GM19452 (cell line): Measurements from ENCODE around the gene KSR1.
"Not testable (repeated sequence)": the region's sequence is repeated elsewhere in the genome, so short reads cannot be mapped to it uniquely, and the experiment has no call there.

ENCODE experiments used
- ATAC-seq: cut with Tn5 transposase; IDR thresholded peaks from one replicate; pipeline ENCODE4 v1.9.1; 2021; ENCODE audit not compliant: unreplicated experiment

The KSR1 gene

GRCh38 chr17:27452828-27453227 is 3.4 kb upstream of the KSR1 start:
- ATAC-seq = no peak

- ATAC-seq = no peak
These were observed 2.8 kb upstream of the KSR1 start for GRCh38 chr17:27453471-27453870.

DNA sequence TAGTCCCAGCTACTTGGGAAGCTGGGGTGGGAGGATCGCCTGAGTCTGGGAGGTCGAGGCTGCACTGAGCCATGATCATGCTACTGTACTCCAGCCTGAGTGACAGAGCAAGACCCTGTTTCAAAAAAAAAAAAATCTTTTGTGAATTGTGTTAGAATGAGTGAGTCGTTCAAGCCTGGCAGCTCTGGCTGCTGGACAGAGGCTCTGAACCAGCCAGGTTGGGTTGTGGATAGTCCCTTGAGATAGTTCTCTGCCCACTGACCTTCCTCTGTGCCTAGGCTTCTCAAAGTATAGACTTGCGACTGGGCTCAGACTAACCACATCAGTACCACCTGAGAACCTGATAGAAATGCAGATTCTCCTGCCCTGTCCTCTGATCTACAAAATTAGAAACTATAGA is 2.2 kb upstream of the KSR1 start:
- ATAC-seq = no peak

DNA sequence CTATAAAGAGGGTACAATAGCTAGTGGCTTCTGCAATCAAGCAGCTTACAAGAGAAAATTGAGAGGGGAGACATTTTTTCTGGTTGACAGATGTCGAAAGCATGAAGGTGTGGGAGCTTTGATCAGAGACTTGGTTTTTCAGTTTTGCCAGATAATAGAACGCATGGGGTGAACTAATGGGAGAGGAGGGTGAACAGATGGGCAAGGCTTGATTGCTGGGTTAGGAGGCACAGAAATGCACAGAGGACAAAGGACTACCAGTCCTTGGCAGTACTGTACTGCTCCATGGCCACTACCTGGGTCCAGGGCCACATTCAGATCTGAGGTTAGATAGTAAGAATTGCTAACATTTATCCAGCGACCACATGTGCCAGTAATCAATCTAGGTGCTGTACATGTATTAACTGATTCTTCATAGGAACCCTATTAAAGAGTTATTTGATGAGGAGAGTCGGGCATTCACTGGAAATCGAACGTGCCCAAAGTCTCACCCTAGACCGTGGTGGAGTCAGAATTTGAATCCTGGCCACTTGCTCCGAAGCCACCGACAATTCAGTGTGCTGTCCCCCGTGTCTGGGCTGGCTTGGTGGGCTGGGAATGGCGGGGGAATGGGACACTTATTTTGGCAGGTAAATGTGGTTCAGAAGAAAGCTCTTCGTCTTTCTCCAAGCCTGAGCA is 873 bp upstream of the KSR1 start:
- ATAC-seq = no peak

DNA sequence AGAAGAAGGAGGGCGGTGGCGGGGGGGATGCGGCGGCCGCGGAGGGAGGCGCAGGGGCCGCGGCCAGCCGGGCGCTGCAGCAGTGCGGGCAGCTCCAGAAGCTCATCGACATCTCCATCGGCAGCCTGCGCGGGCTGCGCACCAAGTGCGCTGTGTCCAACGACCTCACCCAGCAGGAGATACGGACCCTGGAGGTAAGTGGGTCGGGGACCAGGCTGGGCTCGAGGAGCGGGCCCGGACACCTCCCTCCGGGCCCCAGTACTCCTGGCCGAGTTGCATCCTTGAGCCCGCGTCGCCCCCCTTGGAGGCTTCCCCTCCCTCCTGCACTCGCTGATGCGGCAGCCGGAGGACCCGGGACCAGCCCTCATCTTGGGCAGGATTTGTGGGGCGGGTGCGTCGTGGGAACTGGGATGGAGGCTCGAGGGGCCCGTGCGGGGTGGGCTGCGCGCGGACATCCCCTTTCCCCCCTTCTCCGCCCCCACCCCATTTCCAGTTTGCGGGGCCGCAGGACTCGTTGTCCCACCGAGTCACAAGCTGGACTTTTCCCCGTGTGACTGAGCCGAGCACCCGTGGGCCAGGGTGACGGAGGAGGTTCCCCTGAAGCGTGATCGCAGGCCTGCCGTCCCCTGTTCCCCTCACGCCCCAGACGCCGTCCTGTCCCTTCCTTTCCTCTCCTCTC is 572 bp downstream of the KSR1 start:
- ATAC-seq = no peak

DNA sequence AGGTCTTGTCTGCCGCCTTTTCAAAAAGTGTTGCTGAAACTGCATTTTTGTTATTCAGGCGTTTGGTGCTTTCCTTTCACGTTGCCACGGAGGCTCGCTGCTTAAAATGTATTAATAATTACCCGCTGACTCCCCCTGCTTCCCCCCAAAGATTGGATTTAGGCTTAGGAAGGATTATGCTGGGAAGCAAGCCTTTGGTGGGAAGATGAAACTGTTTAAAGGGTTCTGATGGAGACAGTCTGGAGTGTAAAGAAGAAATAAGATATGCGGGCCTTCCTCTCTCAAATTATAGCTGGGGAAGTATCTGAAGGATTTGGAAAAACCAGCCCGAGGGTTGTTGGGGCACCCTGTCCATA is 1.1 kb downstream of the KSR1 start:
- ATAC-seq = no peak

- ATAC-seq = no peak
These were observed 1.7 kb downstream of the KSR1 start for GRCh38 chr17:27457731-27458523.

DNA sequence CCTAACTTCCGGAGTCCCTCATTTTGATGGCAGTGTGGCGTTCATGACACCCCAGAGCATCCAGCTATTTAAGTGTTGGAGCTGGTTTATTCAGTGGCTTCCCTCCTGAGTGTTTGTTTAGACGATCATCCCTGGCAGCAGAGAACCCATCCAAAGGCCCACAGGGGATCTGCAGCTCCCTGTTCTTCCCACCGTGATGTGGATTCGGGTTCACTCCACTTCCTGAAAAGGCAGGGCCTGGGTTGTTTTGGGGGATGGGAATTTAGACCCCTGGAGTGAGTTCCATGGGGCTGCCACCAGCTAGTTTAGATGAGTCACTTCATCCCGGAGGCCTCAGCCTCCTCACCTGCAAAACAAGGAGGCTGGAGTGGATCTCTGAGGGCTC is 2.3 kb downstream of the KSR1 start:
- ATAC-seq = no peak

- no peak for ATAC-seq
These were observed 3.2 kb downstream of the KSR1 start for GRCh38 chr17:27459433-27459832.

DNA sequence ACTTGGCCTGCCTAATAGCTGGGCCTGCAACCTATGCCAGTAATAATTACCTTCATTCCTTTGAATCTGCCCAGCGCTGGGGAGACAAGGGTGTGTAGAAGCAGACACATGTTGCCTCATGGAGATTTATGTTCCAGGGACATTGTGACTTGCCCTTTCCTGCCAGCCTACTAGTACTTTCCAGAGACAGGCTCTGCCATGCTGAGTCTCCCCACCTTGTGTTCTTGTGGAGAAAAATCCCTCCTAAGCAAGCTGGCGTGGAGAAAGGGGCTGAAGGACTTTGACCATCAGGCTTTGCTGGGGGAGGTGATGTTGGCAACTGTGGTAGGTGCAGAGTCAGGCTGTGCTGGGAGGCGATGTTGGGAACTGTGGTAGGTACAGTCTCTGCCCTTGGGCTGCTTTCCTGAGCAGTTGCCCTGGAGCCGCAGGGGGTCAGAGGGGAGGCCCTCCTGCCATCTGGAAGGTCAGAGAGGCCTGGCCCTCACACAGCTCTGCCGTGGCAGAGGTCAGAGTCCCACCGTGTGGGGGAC is 4.0 kb downstream of the KSR1 start:
- ATAC-seq = no peak

DNA sequence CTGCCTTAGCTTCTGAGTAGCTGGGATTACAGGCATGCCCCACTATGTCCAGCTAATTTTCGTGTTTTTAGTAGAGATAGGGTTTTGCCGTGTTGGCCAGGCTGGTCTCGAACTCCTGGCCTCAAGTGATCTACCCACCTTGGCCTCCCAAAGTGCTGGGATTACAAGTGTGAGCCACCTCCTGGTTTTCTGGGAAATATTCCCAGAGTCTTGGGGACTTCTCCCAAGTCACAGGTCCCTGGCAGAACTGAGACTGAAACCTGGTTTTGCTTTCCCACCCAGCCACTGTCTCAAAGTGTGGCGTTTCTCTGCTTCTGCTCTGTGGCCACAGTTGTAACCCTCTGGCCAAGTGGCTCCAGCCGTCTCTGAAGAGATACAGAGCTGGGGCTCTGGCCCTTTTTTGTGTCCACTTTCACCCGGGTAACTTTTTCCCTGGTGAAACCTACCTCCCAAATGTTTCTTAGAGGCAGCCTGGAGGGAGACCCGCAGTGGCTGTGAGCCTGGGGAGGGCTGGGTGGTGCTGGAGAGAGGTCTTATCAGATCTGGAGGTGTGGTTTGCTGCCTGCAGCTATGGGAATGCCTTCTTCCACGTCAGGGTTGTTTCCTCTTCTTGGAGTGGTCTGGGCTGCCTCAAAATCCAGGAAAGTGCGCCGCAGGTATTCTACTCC is 5.1 kb downstream of the KSR1 start:
- ATAC-seq = no peak

DNA sequence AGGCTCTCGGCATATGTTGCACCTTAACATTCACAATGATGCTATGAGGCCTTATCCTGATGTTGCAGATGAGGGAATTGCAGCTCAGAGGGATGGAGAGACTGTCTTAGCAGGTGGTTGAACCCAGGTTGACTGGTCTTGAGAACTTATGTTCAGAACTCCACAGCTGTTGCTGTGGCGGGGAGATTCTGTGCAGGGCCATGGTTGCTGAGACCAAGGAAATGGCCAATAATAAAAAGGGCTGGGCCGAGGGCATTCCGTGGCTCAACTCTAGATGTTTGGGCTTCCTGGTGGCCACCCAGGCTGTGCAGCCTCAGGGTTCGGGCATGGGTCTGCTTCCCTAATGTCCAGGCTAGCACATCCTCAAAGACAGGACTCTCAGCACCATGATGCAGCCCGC is 5.9 kb downstream of the KSR1 start:
- ATAC-seq = no peak

GRCh38 chr17:27462714-27463113 is 6.5 kb downstream of the KSR1 start:
- no peak for ATAC-seq

- no peak for ATAC-seq
These were observed 7.0 kb downstream of the KSR1 start for GRCh38 chr17:27463235-27463677.

DNA sequence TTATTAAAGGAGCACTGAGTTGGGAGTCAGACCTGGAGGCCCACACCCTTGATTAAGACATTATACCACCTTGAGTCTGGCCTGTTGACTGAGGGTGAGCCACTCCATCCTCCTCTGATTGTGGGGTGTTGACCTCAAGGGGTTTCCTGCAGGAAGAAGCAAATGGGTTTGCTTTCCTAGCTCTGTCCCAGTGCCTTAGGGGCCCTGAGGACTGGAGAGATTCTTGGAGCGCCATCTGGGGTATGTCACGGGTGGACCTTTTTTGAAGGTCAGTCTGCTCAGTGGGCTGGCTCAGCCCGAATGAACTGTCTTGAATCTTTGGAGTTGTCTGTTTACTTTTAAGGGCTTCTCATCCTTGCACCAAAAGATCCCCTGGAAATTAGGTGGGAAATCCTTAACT is 7.8 kb downstream of the KSR1 start:
- ATAC-seq = not testable (repeated sequence)

DNA sequence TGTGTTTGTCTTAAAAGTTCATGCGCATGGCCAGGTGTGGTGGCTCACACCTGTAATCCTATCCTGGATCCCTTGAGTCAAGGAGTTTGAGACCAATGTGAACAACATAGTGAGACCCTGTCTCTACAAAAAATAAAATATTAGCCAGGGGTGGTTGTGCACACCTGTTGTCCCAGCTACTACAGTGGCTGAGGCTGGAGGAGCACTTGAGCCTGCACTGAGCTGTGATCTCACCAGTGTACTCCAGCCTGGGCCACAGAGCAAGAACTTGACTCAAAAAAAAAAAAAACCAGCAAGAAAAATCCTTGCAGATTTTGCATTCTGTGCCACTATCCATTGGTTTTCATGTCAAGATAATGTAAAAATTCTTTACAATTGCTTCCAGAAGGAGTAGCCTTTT is 8.2 kb downstream of the KSR1 start:
- no peak for ATAC-seq

DNA sequence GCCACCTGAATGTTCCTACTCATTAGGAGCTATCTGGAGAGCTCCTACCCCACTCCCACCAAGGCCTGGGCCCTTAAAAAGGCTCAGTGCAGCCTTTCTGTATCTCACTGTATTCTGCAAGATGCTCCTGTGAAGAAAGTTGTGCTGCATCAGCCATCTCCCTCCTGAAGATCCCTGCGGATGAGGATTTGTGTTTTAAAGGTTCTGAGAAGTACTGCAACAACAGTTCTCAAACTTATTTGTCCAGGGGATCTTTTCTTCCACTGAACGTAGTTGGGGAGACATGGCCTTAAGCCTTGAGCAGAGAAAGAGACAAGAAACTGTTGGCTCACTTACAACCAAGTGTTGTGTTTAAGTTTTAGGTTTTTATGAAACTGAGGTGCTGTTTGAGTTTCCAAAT is 9.6 kb downstream of the KSR1 start:
- not testable (repeated sequence) for ATAC-seq

- ATAC-seq = peak; percentile 7
These were observed 10.1 kb downstream of the KSR1 start for GRCh38 chr17:27466376-27466742.

GRCh38 chr17:27466743-27467375 is 10.6 kb downstream of the KSR1 start:
- peak; percentile 68 for ATAC-seq

- ATAC-seq = no peak
These were observed 13.0 kb downstream of the KSR1 start for GRCh38 chr17:27469256-27469655.
